Left colon (tissue), 2 donors: ENCODE data around the gene BMPR1B. TPM values are rescaled to one million over a fixed set of nuclear protein-coding genes. Genes with fewer than 3 reads are reported as not detected.
A peak's percentile ranks its signal among the peaks of the same experiment; 100 is the strongest.
"Not testable (repeated sequence)": the region's sequence is repeated elsewhere in the genome, so short reads cannot be mapped to it uniquely, and the experiment has no call there.

Source experiments
- ATAC-seq: fragments of 200-7000 bp; cut with Tn5 transposase; one replicate; pipeline ENCODE4 v1.9.1; 2020; ENCODE audit warnings: mild to moderate bottlenecking, moderate library complexity
- DNase-seq, 2 donors: peaks; one replicate each; pipeline ENCODE4 v3.0.0-alpha.2; 2020
- intact Hi-C, 2 donors: fragments of 100-400 bp; cut with DNase I in 1 of 2; cut with micrococcal nuclease in 1 of 2; formaldehyde crosslinking; loops; one replicate each; pipeline versions ENCODE4 v1.11.2 to v1.14.0; 2022; cut with DNase I, micrococcal nuclease
- total RNA-seq, 2 donors: library from RNA; stranded (reverse); fragmentation: NEBNext Ultra II Directional; extraction: Animal tissue kit (Norgen Biotek cat#: 25700); gene quantifications; one replicate each; pipeline ENCODE4 v1.2.1, GENCODE V29; 2021
- donor health status: DM: no; HTN: no; CAD: no.
- donor health status: DM: yes; HTN: yes; CAD: no.

Gene BMPR1B
- total RNA-seq, 2 donors from 2014 or later = 0.21 to 0.47 TPM

DNA sequence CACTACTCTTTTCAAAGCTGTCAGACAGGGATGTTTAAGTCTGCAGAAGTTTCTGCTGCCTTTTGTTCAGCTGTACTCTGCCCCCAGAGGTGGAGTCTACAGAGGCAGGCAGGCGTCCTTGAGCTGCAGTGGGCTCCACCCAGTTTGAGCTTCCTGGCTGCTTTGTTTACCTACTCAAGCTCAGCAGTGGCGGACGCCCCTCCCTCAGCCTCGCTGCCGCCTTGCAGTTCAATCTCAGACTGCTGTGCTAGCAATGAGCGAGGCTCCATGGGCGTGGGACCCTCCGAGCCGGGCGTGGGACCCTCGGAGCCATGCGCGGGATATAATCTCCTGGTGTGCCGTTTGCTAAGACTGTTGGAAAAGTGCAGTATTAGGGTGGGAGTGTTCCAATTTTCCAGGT, 381.7 kb downstream of the BMPR1B start:
- ATAC-seq, intact Hi-C loops: not testable (repeated sequence)
- DNase-seq = peak in 1 of 2 donors; percentile 8

DNA sequence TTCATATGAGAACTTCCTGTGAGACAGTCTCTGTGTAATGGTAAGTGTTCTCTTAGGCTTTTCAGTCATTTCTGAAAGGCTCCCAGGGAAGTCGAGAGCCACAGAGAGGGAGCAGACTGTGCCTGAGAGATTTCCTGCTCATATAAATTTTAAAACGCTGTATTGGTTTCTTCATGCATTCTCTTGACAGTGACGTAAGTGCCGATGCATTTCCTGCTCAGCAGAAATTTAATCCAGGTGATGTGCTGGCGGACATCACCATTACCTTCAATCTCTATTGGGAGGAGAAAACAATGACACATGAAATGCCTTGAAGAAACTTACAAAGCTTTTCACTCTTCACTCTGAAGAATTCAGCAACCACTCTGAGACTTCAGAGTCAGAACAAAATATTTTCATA, 383.6 kb downstream of the BMPR1B start:
- no peak for ATAC-seq
- intact Hi-C loops = no loop called here
- DNase-seq = no peak

DNA sequence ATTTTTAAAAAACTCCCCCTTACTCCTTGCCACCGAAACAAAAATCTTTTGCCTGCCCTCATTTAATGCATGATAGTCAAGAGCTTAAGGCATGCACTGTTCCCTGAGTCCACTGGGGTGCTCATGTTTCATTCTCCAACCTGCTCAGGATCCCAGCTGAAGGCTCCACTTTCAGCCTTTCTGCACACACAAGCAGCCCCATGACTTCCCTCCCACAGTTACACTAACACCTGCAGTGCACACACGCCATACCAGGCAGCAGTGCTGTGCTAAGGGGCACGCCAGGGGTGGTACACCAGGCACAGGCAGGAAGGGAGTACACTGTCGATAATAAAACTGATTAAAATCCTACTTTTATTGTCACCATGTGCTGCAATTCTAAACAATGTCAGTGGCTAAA, 385.2 kb downstream of the BMPR1B start:
- ATAC-seq = peak; percentile 71
- DNase-seq = no peak
- intact Hi-C loops = no loop called here

GRCh38 chr4:95151255-95151654, 393.5 kb downstream of the BMPR1B start:
- ATAC-seq (no peak), DNase-seq (no peak)
- intact Hi-C loops = no loop called here

GRCh38 chr4:95153182-95153581, 395.4 kb downstream of the BMPR1B start:
- intact Hi-C loops = no loop called here
- ATAC-seq (no peak), DNase-seq (no peak)

- intact Hi-C loops = no loop called here
- no peak for DNase-seq
- no peak for ATAC-seq
These were observed 398.1 kb downstream of the BMPR1B start for GRCh38 chr4:95155759-95156451.

DNA sequence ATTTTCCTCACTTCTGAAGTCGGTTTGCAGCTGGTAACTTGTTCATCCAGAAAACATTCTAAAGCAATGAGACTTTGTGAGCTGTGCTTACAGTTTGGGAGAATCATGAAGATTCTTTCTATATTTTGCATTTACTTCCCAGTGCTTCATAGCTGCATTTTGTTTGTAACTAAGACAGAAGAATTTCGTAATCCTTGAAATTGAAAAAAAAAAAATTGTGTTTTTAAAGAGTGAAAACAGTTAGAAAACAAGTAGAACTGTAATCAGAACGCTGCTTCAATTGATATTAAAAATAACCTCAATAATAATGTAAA, 398.7 kb downstream of the BMPR1B start:
- no peak for DNase-seq
- ATAC-seq = no peak
- intact Hi-C loops = no loop called here

DNA sequence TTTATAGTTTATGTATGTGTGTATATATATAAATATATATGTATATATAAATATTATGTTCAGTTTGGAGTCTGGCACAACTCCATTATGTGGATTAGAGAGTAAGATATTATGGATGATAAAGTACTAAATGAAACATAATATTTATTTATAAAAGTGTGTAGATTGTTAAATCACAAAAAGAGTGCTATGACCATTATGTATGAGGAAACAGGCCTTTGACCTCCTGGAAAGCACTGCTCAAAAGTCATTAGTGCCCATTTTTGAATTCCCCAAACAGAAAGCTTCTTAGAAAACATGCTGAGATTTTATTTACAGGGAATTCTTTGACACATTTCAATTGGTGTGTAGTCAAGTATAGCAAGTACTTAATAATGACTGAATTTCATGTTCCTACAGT, 399.8 kb downstream of the BMPR1B start:
- DNase-seq = no peak
- intact Hi-C loops = no loop called here
- no peak for ATAC-seq

GRCh38 chr4:95158045-95158444, 400.3 kb downstream of the BMPR1B start:
- no peak for DNase-seq
- ATAC-seq = no peak
- intact Hi-C loops = no loop called here

- intact Hi-C loops = no loop called here
- no peak for ATAC-seq
These were observed 400.9 kb downstream of the BMPR1B start for GRCh38 chr4:95158626-95159025.

GRCh38 chr4:95159384-95159783, 401.6 kb downstream of the BMPR1B start:
- DNase-seq (no peak), ATAC-seq (no peak)
- intact Hi-C loops = no loop called here

More at GRCh38 chr4:95158626-95159025, 400.9 kb downstream of the BMPR1B start:
- DNase-seq = no peak

GRCh38 chr4:95161781-95162469, 404.2 kb downstream of the BMPR1B start:
- DNase-seq (no peak), ATAC-seq (no peak)
- intact Hi-C loops = no loop called here

DNA sequence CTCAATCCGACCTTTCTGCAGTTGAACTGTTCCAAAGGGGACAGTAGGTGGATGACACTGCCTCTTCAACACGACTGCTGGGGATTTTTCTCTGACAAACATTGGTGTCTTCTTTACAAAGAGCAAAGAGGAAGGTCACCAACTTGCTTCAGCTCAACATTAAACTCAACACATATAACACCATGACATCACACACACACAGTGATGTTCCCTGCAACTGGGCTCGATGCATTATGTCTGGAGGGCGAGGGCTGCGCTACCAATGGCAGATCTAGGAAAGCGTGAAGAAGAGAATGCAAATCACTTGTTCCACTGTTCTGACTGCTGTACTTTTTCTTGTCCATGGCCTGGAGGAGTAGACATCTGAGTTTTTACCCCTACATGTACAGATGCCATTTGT, 405.1 kb downstream of the BMPR1B start:
- intact Hi-C loops = no loop called here
- DNase-seq = no peak
- no peak for ATAC-seq

DNA sequence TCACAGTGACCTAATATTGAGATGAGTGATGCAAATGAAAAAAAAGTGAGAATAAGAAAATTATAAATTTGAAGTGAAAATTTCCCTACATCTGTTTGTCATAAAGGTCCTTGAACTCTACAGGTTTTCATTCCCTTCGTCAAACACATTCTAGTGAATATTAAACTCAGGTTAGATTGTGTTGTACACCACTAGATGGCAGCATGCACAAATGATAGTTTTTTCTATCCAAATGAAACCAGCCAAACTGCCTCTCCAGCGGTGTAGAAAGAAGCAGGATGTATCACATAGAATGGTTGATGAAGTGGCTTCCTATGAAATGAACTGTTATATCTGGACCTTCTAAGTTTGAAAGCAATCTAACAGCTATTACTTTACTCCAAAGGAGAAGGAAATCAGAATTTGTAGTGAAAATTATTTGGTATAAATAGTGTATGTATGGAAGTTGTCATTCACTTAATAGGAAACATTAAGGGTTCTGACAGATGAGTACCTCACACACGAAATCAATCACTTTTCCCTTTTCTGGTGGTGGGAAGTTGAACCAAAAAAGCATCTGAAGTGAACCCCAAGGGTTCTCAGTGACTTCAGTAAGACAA, 408.3 kb downstream of the BMPR1B start:
- peak in 1 of 2 donors; percentile 13 for DNase-seq
- ATAC-seq = peak; percentile 81
- intact Hi-C loops = no loop called here

GRCh38 chr4:95167805-95168204, 410.1 kb downstream of the BMPR1B start:
- intact Hi-C loops = no loop called here
- DNase-seq (no peak), ATAC-seq (no peak)

GRCh38 chr4:95170176-95170575, 412.4 kb downstream of the BMPR1B start:
- ATAC-seq (no peak), DNase-seq (no peak)
- intact Hi-C loops = no loop called here

DNA sequence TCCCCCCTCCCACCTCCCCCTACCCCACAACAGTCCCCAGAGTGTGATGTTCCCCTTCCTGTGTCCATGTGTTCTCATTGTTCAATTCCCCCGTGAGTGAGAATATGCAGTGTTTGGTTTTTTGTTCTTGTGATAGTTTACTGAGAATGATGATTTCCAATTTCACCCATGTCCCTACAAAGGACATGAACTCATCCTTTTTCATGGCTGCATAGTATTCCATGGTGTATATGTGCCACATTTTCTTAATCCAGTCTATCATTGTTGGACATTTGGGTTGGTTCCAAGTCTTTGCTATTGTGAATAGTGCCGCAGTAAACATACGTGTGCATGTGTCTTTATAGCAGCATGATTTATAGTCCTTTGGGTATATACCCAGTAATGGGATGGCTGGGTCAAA, 413.6 kb downstream of the BMPR1B start:
- ATAC-seq, intact Hi-C loops, DNase-seq: not testable (repeated sequence)

- DNase-seq (no peak), ATAC-seq (no peak)
- intact Hi-C loops = no loop called here
These were observed 421.2 kb downstream of the BMPR1B start for GRCh38 chr4:95178938-95179337.

GRCh38 chr4:95180531-95181242, 422.9 kb downstream of the BMPR1B start:
- ATAC-seq (no peak), DNase-seq (no peak)
- intact Hi-C loops = no loop called here
